Measurements from ENCODE around the gene PLEKHG5. TPM values are rescaled to one million over a fixed set of nuclear protein-coding genes. Genes with fewer than 3 reads are reported as not detected.
A peak's percentile ranks its signal among the peaks of the same experiment; 100 is the strongest.

Gene PLEKHG5
- total RNA-seq, 4 donors from 2014 or later: 6.6 to 24.6 (median 7.9) TPM

GRCh38 chr1:6471970-6472368 lies 19.5 kb downstream of the PLEKHG5 start:
- DNase-seq (ENCODE audit: low spot score) (no peak), ATAC-seq (ENCODE audit: low FRiP score) (no peak)
- TF ChIP-seq CTCF (IDR thresholded peaks at IDR 0.05): no peak

DNA sequence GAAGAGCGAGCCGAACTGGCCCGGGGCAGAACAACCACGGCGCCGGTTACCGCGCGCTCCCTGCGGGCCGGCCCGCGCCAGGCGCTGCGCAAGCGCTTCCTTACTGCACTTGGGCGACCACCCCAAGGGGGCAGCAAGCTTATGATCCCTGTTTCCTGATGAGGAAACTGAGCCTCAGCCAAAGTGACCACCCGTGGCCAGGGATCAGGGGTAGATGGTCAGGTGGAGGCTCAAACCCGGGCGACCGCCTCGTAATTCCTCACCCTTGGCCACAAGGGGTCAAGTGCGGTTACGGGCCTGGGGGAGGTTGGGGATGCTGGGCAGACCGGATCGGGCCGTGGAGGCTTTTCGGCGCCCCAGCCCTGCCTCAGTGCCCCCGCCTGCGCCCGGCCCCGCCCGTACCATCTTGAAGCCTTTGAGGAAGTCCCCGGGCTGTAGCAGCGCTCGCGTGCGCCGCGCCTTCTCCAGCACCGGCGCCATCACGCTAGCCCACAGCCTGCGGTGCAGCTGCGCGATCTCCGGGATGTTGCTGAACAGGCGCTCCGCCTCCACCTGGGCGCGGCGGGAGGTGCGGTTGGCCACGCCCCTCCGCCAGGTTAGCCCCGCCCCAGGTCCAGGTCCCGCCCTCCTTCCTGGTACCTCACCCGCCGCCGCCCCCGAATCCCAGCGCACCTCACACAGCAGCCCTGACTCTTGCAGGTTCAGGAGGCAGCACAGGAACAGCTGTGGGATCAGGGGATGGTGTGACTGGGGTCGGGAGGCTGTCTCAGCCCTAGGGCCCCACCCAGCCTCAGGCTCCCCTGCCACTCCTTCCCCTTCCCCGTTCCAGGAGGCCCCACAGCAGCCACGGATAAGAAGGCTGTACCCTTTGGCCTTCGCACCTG lies 20.1 kb downstream of the PLEKHG5 start:
- ATAC-seq (ENCODE audit: low FRiP score) (no peak), DNase-seq (ENCODE audit: low spot score) (no peak)
- no peak for TF ChIP-seq CTCF (IDR thresholded peaks at IDR 0.05)

- TF ChIP-seq CTCF (IDR thresholded peaks at IDR 0.05): no peak
- ATAC-seq (ENCODE audit: low FRiP score) (no peak), DNase-seq (ENCODE audit: low spot score) (no peak)
Measured at GRCh38 chr1:6470132-6471085, 21.1 kb downstream of the PLEKHG5 start.

DNA sequence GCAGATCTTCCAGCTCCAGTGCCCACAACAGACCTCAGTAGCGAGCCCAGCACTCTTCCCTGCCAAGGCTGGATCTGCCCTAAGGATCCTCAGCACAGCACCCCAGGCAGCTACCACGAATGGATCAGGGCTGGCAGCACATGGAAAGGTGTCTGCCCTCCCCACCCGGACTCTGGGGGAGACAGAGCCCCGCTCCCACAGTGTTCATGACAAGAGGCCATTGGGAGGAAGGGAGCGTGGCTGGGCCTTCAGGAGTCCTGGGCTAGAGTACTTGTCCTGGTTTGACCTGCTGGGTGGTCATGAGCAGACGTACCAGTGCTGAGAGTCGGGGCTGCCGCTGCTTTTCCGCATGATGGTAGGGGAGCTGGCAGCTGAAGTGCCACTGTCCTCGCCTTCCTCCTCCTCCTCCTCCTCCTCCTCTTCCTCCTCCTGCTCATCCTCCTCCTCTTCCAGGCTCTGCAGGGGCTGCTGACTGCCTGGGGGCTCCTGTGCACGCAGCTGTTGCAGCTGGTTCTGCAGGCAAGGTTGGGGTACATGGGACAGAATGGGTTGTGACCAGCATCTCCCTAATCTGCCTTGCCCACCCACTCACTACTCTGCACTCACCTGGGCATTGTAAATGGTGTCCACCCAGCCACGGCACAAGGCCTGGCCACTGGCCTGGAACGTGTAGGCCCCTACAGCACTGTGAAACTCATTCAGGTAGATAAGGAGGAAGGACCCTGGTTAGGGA lies 22.6 kb downstream of the PLEKHG5 start:
- ATAC-seq (ENCODE audit: low FRiP score) (no peak), DNase-seq (ENCODE audit: low spot score) (no peak)
- TF ChIP-seq CTCF (IDR thresholded peaks at IDR 0.05): no peak

DNA sequence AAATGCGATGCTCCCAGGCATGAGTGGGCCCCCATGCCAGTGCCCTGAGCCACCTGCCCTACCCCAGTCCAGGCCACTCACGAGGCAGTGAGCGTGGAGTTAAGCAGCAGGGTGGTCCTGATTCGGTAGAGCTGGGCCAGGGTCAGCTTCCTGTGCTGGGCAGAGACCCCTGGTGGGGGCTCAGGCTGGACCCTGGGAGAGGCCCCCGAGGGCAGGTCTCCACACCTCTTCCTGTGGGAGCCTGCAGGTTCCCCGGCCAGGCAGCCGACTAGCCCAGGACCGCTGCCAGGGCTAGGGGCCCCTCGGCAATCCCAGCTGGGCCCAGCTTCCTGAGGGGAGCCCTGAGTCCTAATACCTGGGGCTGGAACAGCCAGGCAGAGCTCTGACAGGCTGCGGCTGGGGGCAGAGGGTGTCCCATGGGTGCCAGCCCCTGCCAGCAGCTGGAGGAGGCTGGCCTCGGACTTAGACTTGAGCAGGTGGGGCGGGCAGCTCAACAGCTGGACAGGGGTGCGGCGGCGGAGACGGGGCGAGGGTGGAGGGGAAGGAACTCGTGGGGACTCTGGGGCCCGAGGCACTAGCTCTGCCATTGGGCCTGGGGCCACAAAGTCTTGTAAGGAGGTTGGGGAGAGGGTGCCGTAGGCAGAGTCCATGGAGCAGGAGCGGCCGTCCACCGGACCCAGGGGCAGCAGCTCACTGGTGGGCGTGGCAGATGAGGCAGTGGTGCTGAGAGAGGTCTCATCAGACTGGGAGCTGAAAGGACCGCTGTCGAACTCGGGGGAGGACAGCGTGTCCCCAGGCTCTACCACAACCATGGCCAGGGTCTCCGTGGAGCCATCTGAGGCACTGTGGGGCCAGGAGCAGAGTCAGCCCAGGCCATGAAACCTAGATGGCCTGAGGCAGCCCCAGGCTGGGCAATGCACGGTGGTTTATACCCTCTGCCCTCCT lies 23.5 kb downstream of the PLEKHG5 start:
- ATAC-seq (ENCODE audit: low FRiP score) (no peak), DNase-seq (ENCODE audit: low spot score) (no peak)
- no peak for TF ChIP-seq CTCF (IDR thresholded peaks at IDR 0.05)

DNA sequence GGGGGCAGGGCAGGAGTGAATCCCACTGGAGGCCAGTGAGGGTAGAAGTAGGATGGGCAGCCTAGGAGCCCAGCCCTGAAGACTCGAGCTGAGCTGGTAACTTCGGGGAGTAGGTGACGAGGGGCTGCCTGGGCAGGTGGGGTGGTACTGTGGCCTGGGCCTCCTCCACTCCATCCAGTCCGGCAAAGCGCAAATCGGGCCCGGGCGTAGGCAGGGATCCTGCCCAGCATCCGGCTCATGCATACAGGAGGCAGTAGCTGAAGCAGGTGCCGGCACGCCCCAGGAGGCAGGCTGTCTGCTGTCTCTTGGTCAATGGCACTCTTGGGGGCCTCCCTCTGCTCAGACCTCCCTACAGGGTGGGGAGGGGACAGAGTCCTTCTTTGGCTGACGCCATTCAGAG lies 24.2 kb downstream of the PLEKHG5 start:
- DNase-seq (ENCODE audit: low spot score) (no peak), ATAC-seq (ENCODE audit: low FRiP score) (peak; percentile 11)
- TF ChIP-seq CTCF (IDR thresholded peaks at IDR 0.05): no peak

All from omental fat pad (tissue), 4 donors.